Measurements from ENCODE around the gene GALNTL6. TPM values are rescaled to one million over a fixed set of nuclear protein-coding genes. Genes with fewer than 3 reads are reported as not detected.

The GALNTL6 gene
- polyA plus RNA-seq, 1 experiment, result not detected

DNA sequence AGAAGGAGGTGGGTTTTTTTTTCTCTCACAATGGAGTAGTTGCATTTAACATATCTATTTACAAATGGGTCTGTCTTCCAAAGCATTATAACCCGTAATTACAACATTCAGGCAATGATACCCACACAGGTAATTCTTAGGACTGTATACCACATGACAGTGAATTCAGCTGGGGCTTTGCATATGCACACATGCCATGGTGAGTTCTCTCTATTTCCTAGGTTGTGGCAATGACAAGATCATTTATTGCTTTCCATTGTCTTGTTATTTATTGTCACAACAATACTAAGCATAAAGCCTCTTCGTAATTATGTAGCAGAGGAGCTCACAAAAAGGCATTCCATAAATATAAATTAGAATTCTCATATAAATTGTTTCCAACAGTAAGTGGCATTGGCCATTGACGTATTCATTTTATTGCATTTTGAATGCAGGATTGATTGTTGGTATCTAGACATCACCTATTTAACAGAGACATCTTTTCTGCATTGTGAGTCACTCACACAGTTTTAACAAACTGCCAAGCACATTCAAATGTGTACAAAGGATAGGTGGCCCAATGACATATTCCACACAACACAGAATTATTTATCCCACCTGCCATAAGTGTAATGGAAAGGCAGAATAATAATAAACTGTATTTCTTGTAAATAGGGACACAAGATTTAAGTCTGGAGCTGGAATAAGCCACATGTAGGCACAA, 964.7 kb downstream of the GALNTL6 start:
- POLR2A ChIA-PET, result no interaction called here
- H3K27me3 ChIP-seq (ENCODE audit: control insufficient read depth, insufficient read depth, low read length), result no peaks in the 10 kb centered on the region
- H3K27ac ChIP-seq (ENCODE audit: low read depth, low read length), result no peak overlapping the region
- CTCF ChIA-PET, result interaction anchor here (0.6 kb wide), 1 partner anchor 15 kb away, joined by 3 read pairs; no protein-coding TSS in a partner anchor
- H3K9me3 ChIP-seq (ENCODE audit: control insufficient read depth, insufficient read depth, low read length), result no peaks in the 10 kb centered on the region
- DNase-seq (ENCODE audit: low read depth, low spot score), result no peak
- TF ChIP-seq CTCF (IDR thresholded peaks at IDR 0.05; ENCODE audit: low read depth, low read length), result no peak
- no peak overlapping the region for H3K4me3 ChIP-seq (ENCODE audit: low read depth, low read length)

GRCh38 chr4:172778583-172778982, 965.4 kb downstream of the GALNTL6 start:
- DNase-seq (ENCODE audit: low read depth, low spot score), result no peak
- TF ChIP-seq CTCF (IDR thresholded peaks at IDR 0.05; ENCODE audit: low read depth, low read length), result no peak
- no peaks in the 10 kb centered on the region for H3K27me3 ChIP-seq (ENCODE audit: control insufficient read depth, insufficient read depth, low read length)
- no peak overlapping the region for H3K27ac ChIP-seq (ENCODE audit: low read depth, low read length)
- H3K9me3 ChIP-seq (ENCODE audit: control insufficient read depth, insufficient read depth, low read length), result no peaks in the 10 kb centered on the region
- no peak overlapping the region for H3K4me3 ChIP-seq (ENCODE audit: low read depth, low read length)
- CTCF ChIA-PET, result interaction anchor here (0.6 kb wide), 1 partner anchor 16 kb away, joined by 3 read pairs; no protein-coding TSS in a partner anchor
- POLR2A ChIA-PET, result no interaction called here

DNA sequence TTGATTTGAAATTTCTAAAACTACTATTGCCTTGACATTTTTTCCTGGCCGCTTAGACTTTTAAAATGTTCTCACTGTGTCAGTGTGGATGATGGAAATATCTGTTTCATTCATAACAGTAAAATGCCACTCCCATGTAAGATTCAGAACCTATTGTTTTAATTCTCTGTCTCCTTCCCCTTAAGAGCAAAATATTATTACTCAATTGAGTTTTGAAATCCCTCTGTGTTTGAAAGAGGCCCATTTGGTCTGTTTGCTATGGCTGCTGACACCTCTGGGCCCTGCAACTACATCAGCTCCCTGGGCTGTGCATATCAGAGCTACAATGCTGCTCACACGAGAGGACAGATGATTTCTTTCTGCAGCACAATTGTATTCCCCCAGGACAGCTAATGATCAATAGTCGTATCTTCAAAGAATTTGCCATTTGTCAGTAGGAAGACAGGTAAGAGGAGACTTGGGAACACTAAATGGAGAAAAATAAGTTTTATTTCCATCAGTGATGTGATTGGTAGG, 967.4 kb downstream of the GALNTL6 start:
- ChIA-PET CTCF (no interaction called here), POLR2A (no interaction called here)
- no peak for TF ChIP-seq CTCF (IDR thresholded peaks at IDR 0.05; ENCODE audit: low read depth, low read length)
- Histone ChIP-seq H3K4me3 (ENCODE audit: low read depth, low read length) (no peak overlapping the region), H3K27ac (ENCODE audit: low read depth, low read length) (no peak overlapping the region), H3K9me3 (ENCODE audit: control insufficient read depth, insufficient read depth, low read length) (no peaks in the 10 kb centered on the region), H3K27me3 (ENCODE audit: control insufficient read depth, insufficient read depth, low read length) (no peaks in the 10 kb centered on the region)
- DNase-seq (ENCODE audit: low read depth, low spot score), result no peak

DNA sequence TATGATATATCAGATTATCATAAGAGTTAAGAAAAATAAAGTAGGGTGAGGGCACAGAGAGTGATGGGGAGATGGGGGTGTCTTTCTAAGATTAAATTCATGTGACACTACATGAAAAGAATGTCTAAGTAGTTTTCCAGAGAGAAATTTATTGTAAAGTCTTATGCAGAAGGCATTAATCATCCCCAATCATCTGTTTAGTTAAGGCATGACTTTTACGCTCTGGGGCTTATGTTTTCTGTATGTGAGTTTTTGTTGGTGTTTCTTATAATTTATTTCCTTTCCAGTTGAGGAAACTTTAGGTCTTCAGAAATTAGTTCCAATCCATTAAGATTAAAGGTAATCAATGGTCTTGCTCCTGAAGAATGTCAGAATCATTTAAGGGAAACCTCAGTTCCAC, 972.4 kb downstream of the GALNTL6 start:
- no peak for TF ChIP-seq CTCF (IDR thresholded peaks at IDR 0.05; ENCODE audit: low read depth, low read length)
- DNase-seq (ENCODE audit: low read depth, low spot score), result no peak
- H3K27ac ChIP-seq (ENCODE audit: low read depth, low read length), result no peak overlapping the region

GRCh38 chr4:172786039-172786792, 973.0 kb downstream of the GALNTL6 start:
- TF ChIP-seq CTCF (IDR thresholded peaks at IDR 0.05; ENCODE audit: low read depth, low read length), result no peak
- no peak for DNase-seq (ENCODE audit: low read depth, low spot score)
- Histone ChIP-seq H3K4me3 (ENCODE audit: low read depth, low read length) (no peak overlapping the region), H3K27ac (ENCODE audit: low read depth, low read length) (no peak overlapping the region), H3K9me3 (ENCODE audit: control insufficient read depth, insufficient read depth, low read length) (no peaks in the 10 kb centered on the region), H3K27me3 (ENCODE audit: control insufficient read depth, insufficient read depth, low read length) (no peaks in the 10 kb centered on the region)
- ChIA-PET POLR2A (no interaction called here), CTCF (no interaction called here)

More for the DNA sequence above, 972.4 kb downstream of the GALNTL6 start:
- Histone ChIP-seq H3K4me3 (ENCODE audit: low read depth, low read length) (no peak overlapping the region), H3K9me3 (ENCODE audit: control insufficient read depth, insufficient read depth, low read length) (no peaks in the 10 kb centered on the region), H3K27me3 (ENCODE audit: control insufficient read depth, insufficient read depth, low read length) (no peaks in the 10 kb centered on the region)
- CTCF ChIA-PET, result no interaction called here
- POLR2A ChIA-PET, result no interaction called here
